Measurements from ENCODE around the gene ENTPD3.
A peak's percentile ranks its signal among the peaks of the same experiment; 100 is the strongest.

The ENTPD3 gene

GRCh38 chr3:40398346-40398745 is 11.4 kb downstream of the ENTPD3 start:
- DNase-seq (ENCODE audit: insufficient read length, low spot score) (no peak), FAIRE-seq (no peak)

- FAIRE-seq (no peak), DNase-seq (ENCODE audit: insufficient read length, low spot score) (no peak)
These were observed 17.7 kb downstream of the ENTPD3 start for GRCh38 chr3:40404591-40405198.

- FAIRE-seq (no peak), DNase-seq (ENCODE audit: insufficient read length, low spot score) (no peak)
These were observed 20.0 kb downstream of the ENTPD3 start for GRCh38 chr3:40407007-40407406.

- FAIRE-seq = no peak
- no peak for DNase-seq (ENCODE audit: insufficient read length, low spot score)
These were observed 20.6 kb downstream of the ENTPD3 start for GRCh38 chr3:40407611-40408010.

GRCh38 chr3:40414270-40414669 is 27.3 kb downstream of the ENTPD3 start:
- FAIRE-seq (no peak), DNase-seq (ENCODE audit: insufficient read length, low spot score) (no peak)

GRCh38 chr3:40417845-40418543 is 31.0 kb downstream of the ENTPD3 start:
- DNase-seq (ENCODE audit: insufficient read length, low spot score) (no peak), FAIRE-seq (no peak)

- FAIRE-seq = no peak
- no peak for DNase-seq (ENCODE audit: insufficient read length, low spot score)
These were observed 35.9 kb downstream of the ENTPD3 start for GRCh38 chr3:40422861-40423260.

- DNase-seq (ENCODE audit: insufficient read length, low spot score) = no peak
- no peak for FAIRE-seq
These were observed 40.2 kb downstream of the ENTPD3 start for GRCh38 chr3:40427045-40427669.

GRCh38 chr3:40432793-40433192 is 45.8 kb downstream of the ENTPD3 start:
- no peak for DNase-seq (ENCODE audit: insufficient read length, low spot score)
- FAIRE-seq = no peak

- DNase-seq (ENCODE audit: insufficient read length, low spot score) = no peak
- FAIRE-seq = no peak
These were observed 50.9 kb downstream of the ENTPD3 start for GRCh38 chr3:40437889-40438288.

GRCh38 chr3:40445062-40445461 is 58.1 kb downstream of the ENTPD3 start:
- no peak for DNase-seq (ENCODE audit: insufficient read length, low spot score)
- FAIRE-seq = no peak

- no peak for FAIRE-seq
- DNase-seq (ENCODE audit: insufficient read length, low spot score) = no peak
These were observed 58.9 kb downstream of the ENTPD3 start for GRCh38 chr3:40445880-40446279.

GRCh38 chr3:40450438-40450837 is 63.5 kb downstream of the ENTPD3 start:
- DNase-seq (ENCODE audit: insufficient read length, low spot score) (no peak), FAIRE-seq (no peak)

- no peak for FAIRE-seq
These were observed 64.6 kb downstream of the ENTPD3 start for GRCh38 chr3:40451551-40451950.

GRCh38 chr3:40452057-40452456 is 65.1 kb downstream of the ENTPD3 start:
- DNase-seq (ENCODE audit: insufficient read length, low spot score) (no peak), FAIRE-seq (no peak)

More at GRCh38 chr3:40451551-40451950, 64.6 kb downstream of the ENTPD3 start:
- DNase-seq (ENCODE audit: insufficient read length, low spot score) = no peak

- no peak for FAIRE-seq
- no peak for DNase-seq (ENCODE audit: insufficient read length, low spot score)
These were observed 65.5 kb downstream of the ENTPD3 start for GRCh38 chr3:40452562-40452875.

GRCh38 chr3:40452876-40453730 is 66.1 kb downstream of the ENTPD3 start:
- DNase-seq (ENCODE audit: insufficient read length, low spot score) = peak; percentile 96
- peak; percentile 90 for FAIRE-seq

GRCh38 chr3:40453933-40454332 is 66.9 kb downstream of the ENTPD3 start:
- no peak for DNase-seq (ENCODE audit: insufficient read length, low spot score)
- FAIRE-seq = no peak

GRCh38 chr3:40455328-40455727 is 68.3 kb downstream of the ENTPD3 start:
- no peak for DNase-seq (ENCODE audit: insufficient read length, low spot score)
- FAIRE-seq = no peak

- no peak for DNase-seq (ENCODE audit: insufficient read length, low spot score)
- FAIRE-seq = no peak
These were observed 69.4 kb downstream of the ENTPD3 start for GRCh38 chr3:40456279-40456939.

All from HTR-8/SVneo (cell line).